ENCODE data around the gene MTFR2. TPM values are rescaled to one million over a fixed set of nuclear protein-coding genes. Genes with fewer than 3 reads are reported as not detected.

The MTFR2 gene
- total and polyA plus RNA-seq, 2 donors (not counting 3 experiments of a cell fraction or from before 2014, with no cell fraction given), result 7.7 to 8.7 TPM

DNA sequence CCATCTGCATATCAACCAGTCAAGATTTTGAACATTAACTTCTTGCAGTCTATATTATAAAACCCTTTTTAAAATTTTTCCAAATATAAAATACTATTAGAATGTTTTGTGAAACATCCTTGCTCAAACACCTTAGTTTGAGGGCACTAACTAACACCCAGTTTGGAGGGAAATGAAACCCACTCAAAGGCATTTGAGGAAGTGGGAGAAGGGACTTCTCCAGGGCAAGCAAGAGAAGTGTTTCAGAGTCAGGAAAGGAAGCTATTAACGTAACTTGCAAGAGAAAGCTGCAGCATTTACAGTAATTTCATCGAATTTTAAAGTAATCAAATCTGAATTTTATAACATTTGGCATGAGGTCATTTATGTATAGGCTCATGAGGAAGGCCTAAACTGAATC is 21.3 kb downstream of the MTFR2 start:
- Histone ChIP-seq H3K9me1 (replicated peaks; ENCODE audit: control insufficient read depth, extremely low read depth, insufficient read depth, low read length) (no peaks in the 10 kb centered on the region), H3K36me3 (ENCODE audit: control insufficient read depth in 2 of 2, extremely low read depth in 1 of 2, insufficient read depth in 2 of 2, low read length in 2 of 2) (no peaks in the 10 kb centered on the region), H3K27ac (ENCODE audit: insufficient read depth, low read depth, low read length) (no peak overlapping the region), H3K9ac (replicated peaks; ENCODE audit: extremely low read depth, insufficient read depth, low read length) (no peak overlapping the region), H3K4me3 (replicated peaks in 1 of 3; ENCODE audit: insufficient read depth in 1 of 3, low read depth in 1 of 3, low read length in 3 of 3) (no peak overlapping the region), H3K4me2 (ENCODE audit: insufficient read depth, low read length) (no peak overlapping the region), H2AFZ (ENCODE audit: low read depth, low read length) (no peak overlapping the region), H3K27me3 (ENCODE audit: control insufficient read depth in 2 of 2, insufficient read depth in 2 of 2, low read length in 2 of 2) (no peaks in the 10 kb centered on the region), H3K4me1 (ENCODE audit: control insufficient read depth, extremely low read depth, insufficient read depth, low read length) (no peaks in the 10 kb centered on the region), H4K20me1 (replicated peaks; ENCODE audit: control insufficient read depth, extremely low read depth, insufficient read depth, low read length) (no peaks in the 10 kb centered on the region), H3K9me3 (replicated peaks; ENCODE audit: control insufficient read depth, insufficient read depth, low read length) (no peaks in the 10 kb centered on the region), H3K79me2 (ENCODE audit: control insufficient read depth, insufficient read depth, low read length) (no peaks in the 10 kb centered on the region)
- no TSS peak for BruUV-seq (replicated peaks)
- dilution Hi-C loops (cut with MboI; ENCODE audit: extremely low pct_ligation_motif_present, low sequenced_read_pairs) (no loop called here), intact Hi-C loops (cut with micrococcal nuclease) (no loop called here)
- no peak for DNase-seq (ENCODE audit: low read depth, low spot score)
- ChIA-PET POLR2A (no interaction called here), CTCF (interaction anchor here (0.8 to 3.8 kb wide), 2 partner anchors 88 to 692 kb away, joined by 3 to 113 read pairs; no protein-coding TSS in a partner anchor)
- no peak for FAIRE-seq
- TF ChIP-seq EZH2 (IDR thresholded peaks at IDR 0.05; ENCODE audit: borderline replicate concordance, low read depth, low read length, severe bottlenecking) (no peak), GATA2 (IDR thresholded peaks at IDR 0.05; ENCODE audit: insufficient read depth, insufficient read length, low read depth, low read length) (no peak), FOS (IDR thresholded peaks at IDR 0.05; ENCODE audit: borderline replicate concordance, insufficient read depth, low read length) (no peak), POLR2AphosphoS5 (IDR thresholded peaks at IDR 0.05; ENCODE audit: insufficient read depth, low read depth, low read length) (no peak), POLR2A (IDR thresholded peaks at IDR 0.05; ENCODE audit: low read depth, low read length) (no peak), JUN (IDR thresholded peaks at IDR 0.05; ENCODE audit: borderline replicate concordance, insufficient read depth, insufficient read length, low read depth) (no peak), MYC (IDR thresholded peaks at IDR 0.05; ENCODE audit: low read depth, low read length) (no peak)
- TF ChIP-seq, protein P1, sequence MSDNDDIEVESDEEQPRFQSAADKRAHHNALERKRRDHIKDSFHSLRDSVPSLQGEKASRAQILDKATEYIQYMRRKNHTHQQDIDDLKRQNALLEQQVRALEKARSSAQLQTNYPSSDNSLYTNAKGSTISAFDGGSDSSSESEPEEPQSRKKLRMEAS (IDR thresholded peaks at IDR 0.05; ENCODE audit: insufficient read depth, insufficient read length), result no peak
- TF ChIP-seq, protein P2, sequence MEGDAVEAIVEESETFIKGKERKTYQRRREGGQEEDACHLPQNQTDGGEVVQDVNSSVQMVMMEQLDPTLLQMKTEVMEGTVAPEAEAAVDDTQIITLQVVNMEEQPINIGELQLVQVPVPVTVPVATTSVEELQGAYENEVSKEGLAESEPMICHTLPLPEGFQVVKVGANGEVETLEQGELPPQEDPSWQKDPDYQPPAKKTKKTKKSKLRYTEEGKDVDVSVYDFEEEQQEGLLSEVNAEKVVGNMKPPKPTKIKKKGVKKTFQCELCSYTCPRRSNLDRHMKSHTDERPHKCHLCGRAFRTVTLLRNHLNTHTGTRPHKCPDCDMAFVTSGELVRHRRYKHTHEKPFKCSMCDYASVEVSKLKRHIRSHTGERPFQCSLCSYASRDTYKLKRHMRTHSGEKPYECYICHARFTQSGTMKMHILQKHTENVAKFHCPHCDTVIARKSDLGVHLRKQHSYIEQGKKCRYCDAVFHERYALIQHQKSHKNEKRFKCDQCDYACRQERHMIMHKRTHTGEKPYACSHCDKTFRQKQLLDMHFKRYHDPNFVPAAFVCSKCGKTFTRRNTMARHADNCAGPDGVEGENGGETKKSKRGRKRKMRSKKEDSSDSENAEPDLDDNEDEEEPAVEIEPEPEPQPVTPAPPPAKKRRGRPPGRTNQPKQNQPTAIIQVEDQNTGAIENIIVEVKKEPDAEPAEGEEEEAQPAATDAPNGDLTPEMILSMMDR (IDR thresholded peaks at IDR 0.05; ENCODE audit: extremely low read depth in 1 of 2, insufficient read depth in 1 of 2, low read depth in 1 of 2, low read length in 2 of 2), result no peak
